ENCODE results near the gene MAGI2. TPM values are rescaled to one million over a fixed set of nuclear protein-coding genes. Genes with fewer than 3 reads are reported as not detected.

The MAGI2 gene
- total RNA-seq, 1 donor from 2014 or later: 5.4 TPM

- TF ChIP-seq EZH2 (IDR thresholded peaks at IDR 0.05; ENCODE audit: insufficient read depth, low read length): no peak
- peak; percentile 62 for TF ChIP-seq CTCF (IDR thresholded peaks at IDR 0.05; ENCODE audit: insufficient read depth, low read depth, low read length)
- no peaks in the 10 kb centered on the region for H3K27me3 Mint-ChIP-seq (ENCODE audit: low read depth, unreplicated experiment)
- H3K4me1 ChIP-seq (ENCODE audit: insufficient read depth, low read length): peaks cover 1% of the 10 kb centered on the region
- no peaks in the 10 kb centered on the region for H3K79me2 ChIP-seq (ENCODE audit: insufficient read depth, low read length)
- no peaks in the 10 kb centered on the region for H3K9me3 ChIP-seq (ENCODE audit: insufficient read depth, low read depth, low read length)
- H3K4me3 ChIP-seq (ENCODE audit: insufficient read depth, low read depth, low read length): no peak overlapping the region
- peaks cover under 1% of the 10 kb centered on the region for H3K4me1 Mint-ChIP-seq (ENCODE audit: low read depth, unreplicated experiment)
- no peaks in the 10 kb centered on the region for H3K36me3 Mint-ChIP-seq (ENCODE audit: low read depth, unreplicated experiment)
- H3K27me3 ChIP-seq (ENCODE audit: insufficient read depth, low read length): no peaks in the 10 kb centered on the region
- no peak overlapping the region for H3K27ac ChIP-seq (ENCODE audit: low read depth, low read length)
- no peak overlapping the region for H3K27ac Mint-ChIP-seq (ENCODE audit: unreplicated experiment)
- peaks cover 6% of the 10 kb centered on the region for H3K9me3 Mint-ChIP-seq (ENCODE audit: unreplicated experiment)
- no peaks in the 10 kb centered on the region for H4K20me1 ChIP-seq (ENCODE audit: insufficient read depth, low read length)
- H3K4me3 Mint-ChIP-seq (ENCODE audit: unreplicated experiment): no peak overlapping the region
- H3K36me3 ChIP-seq (ENCODE audit: insufficient read depth, low read length): no peaks in the 10 kb centered on the region
- FAIRE-seq (peak; percentile 9), DNase-seq (ENCODE audit: low read depth) (peak; percentile 33)
- no peak overlapping the region for H3K9ac ChIP-seq (ENCODE audit: low read length)
- H3K4me2 ChIP-seq (ENCODE audit: low read length): peak overlapping the region; percentile 42
- H2AFZ ChIP-seq (ENCODE audit: low read depth, low read length): no peak overlapping the region
Measured at GRCh38 chr7:79176859-79177477, 276.5 kb downstream of the MAGI2 start.

GRCh38 chr7:79175374-79175773 lies 278.1 kb downstream of the MAGI2 start:
- TF ChIP-seq EZH2 (IDR thresholded peaks at IDR 0.05; ENCODE audit: insufficient read depth, low read length): no peak
- TF ChIP-seq CTCF (IDR thresholded peaks at IDR 0.05; ENCODE audit: insufficient read depth, low read depth, low read length): no peak
- H3K9ac ChIP-seq (ENCODE audit: low read length): no peak overlapping the region
- H3K27ac ChIP-seq (ENCODE audit: low read depth, low read length): no peak overlapping the region
- H3K79me2 ChIP-seq (ENCODE audit: insufficient read depth, low read length): no peaks in the 10 kb centered on the region
- Mint-ChIP-seq H3K36me3 (ENCODE audit: low read depth, unreplicated experiment) (no peaks in the 10 kb centered on the region), H3K9me3 (ENCODE audit: unreplicated experiment) (peaks cover 5% of the 10 kb centered on the region), H3K27me3 (ENCODE audit: low read depth, unreplicated experiment) (no peaks in the 10 kb centered on the region), H3K27ac (ENCODE audit: unreplicated experiment) (no peak overlapping the region), H3K4me1 (ENCODE audit: low read depth, unreplicated experiment) (no peaks in the 10 kb centered on the region), H3K4me3 (ENCODE audit: unreplicated experiment) (no peak overlapping the region)
- no peaks in the 10 kb centered on the region for H3K9me3 ChIP-seq (ENCODE audit: insufficient read depth, low read depth, low read length)
- no peak overlapping the region for H3K4me2 ChIP-seq (ENCODE audit: low read length)
- H3K4me1 ChIP-seq (ENCODE audit: insufficient read depth, low read length): no peaks in the 10 kb centered on the region
- no peaks in the 10 kb centered on the region for H4K20me1 ChIP-seq (ENCODE audit: insufficient read depth, low read length)
- H3K27me3 ChIP-seq (ENCODE audit: insufficient read depth, low read length): no peaks in the 10 kb centered on the region
- H3K36me3 ChIP-seq (ENCODE audit: insufficient read depth, low read length): no peaks in the 10 kb centered on the region
- FAIRE-seq (no peak), DNase-seq (ENCODE audit: low read depth) (no peak)
- no peak overlapping the region for H2AFZ ChIP-seq (ENCODE audit: low read depth, low read length)
- no peak overlapping the region for H3K4me3 ChIP-seq (ENCODE audit: insufficient read depth, low read depth, low read length)

- Mint-ChIP-seq H3K36me3 (ENCODE audit: low read depth, unreplicated experiment) (no peaks in the 10 kb centered on the region), H3K4me3 (ENCODE audit: unreplicated experiment) (no peak overlapping the region), H3K27me3 (ENCODE audit: low read depth, unreplicated experiment) (no peaks in the 10 kb centered on the region), H3K27ac (ENCODE audit: unreplicated experiment) (no peak overlapping the region), H3K9me3 (ENCODE audit: unreplicated experiment) (no peaks in the 10 kb centered on the region), H3K4me1 (ENCODE audit: low read depth, unreplicated experiment) (no peaks in the 10 kb centered on the region)
- Histone ChIP-seq H3K4me2 (ENCODE audit: low read length) (no peak overlapping the region), H3K79me2 (ENCODE audit: insufficient read depth, low read length) (no peaks in the 10 kb centered on the region), H2AFZ (ENCODE audit: low read depth, low read length) (no peak overlapping the region), H4K20me1 (ENCODE audit: insufficient read depth, low read length) (no peaks in the 10 kb centered on the region), H3K9ac (ENCODE audit: low read length) (no peak overlapping the region), H3K4me3 (ENCODE audit: insufficient read depth, low read depth, low read length) (no peak overlapping the region), H3K27ac (ENCODE audit: low read depth, low read length) (no peak overlapping the region), H3K9me3 (ENCODE audit: insufficient read depth, low read depth, low read length) (no peaks in the 10 kb centered on the region), H3K36me3 (ENCODE audit: insufficient read depth, low read length) (no peaks in the 10 kb centered on the region), H3K27me3 (ENCODE audit: insufficient read depth, low read length) (no peaks in the 10 kb centered on the region), H3K4me1 (ENCODE audit: insufficient read depth, low read length) (no peaks in the 10 kb centered on the region)
- no peak for DNase-seq (ENCODE audit: low read depth)
- TF ChIP-seq EZH2 (IDR thresholded peaks at IDR 0.05; ENCODE audit: insufficient read depth, low read length): no peak
- no peak for TF ChIP-seq CTCF (IDR thresholded peaks at IDR 0.05; ENCODE audit: insufficient read depth, low read depth, low read length)
- no peak for FAIRE-seq
Measured at GRCh38 chr7:79165225-79165624, 288.2 kb downstream of the MAGI2 start.

All from astrocyte (in vitro differentiated cells and primary cell).